Left lung (tissue), 10 donors: Measurements from ENCODE around the gene GPX2. TPM values are rescaled to one million over a fixed set of nuclear protein-coding genes. Genes with fewer than 3 reads are reported as not detected.
"Not testable (repeated sequence)": the region's sequence is repeated elsewhere in the genome, so short reads cannot be mapped to it uniquely, and the experiment has no call there.

Experiments used
- ATAC-seq: fragments of 200-7000 bp; cut with Tn5 transposase; one replicate; pipeline ENCODE4 v1.9.1; 2020; ENCODE audit warnings: moderate library complexity
- DNase-seq, 4 donors: peaks; one replicate each; pipeline ENCODE4 v3.0.0-alpha.2; 2013 to 2020
- H3K27ac ChIP-seq, 2 donors: fragments of 200-600 bp; sonication (generic) in 1 of 2; one replicate each; pipeline versions ENCODE4 v1.5.0 to v1.8.0; 2020 to 2021
- H3K27me3 ChIP-seq, 2 donors: fragments of 200-600 bp; sonication (generic) in 1 of 2; one replicate each; pipeline versions ENCODE4 v1.5.0 to v1.8.0; 2020 to 2021
- H3K36me3 ChIP-seq, 2 donors: fragments of 200-600 bp; sonication (generic) in 1 of 2; one replicate each; pipeline versions ENCODE4 v1.5.0 to v1.8.0; 2020 to 2021
- H3K4me1 ChIP-seq, 2 donors: fragments of 200-600 bp; one replicate each; pipeline ENCODE4 v1.8.0; 2021
- H3K4me3 ChIP-seq, 2 donors: fragments of 200-600 bp; sonication (generic) in 1 of 2; one replicate each; pipeline versions ENCODE4 v1.5.0 to v1.8.0; 2020 to 2021; ENCODE audit warnings: mild to moderate bottlenecking in 1 of 2
- H3K9me3 ChIP-seq, 2 donors: fragments of 200-600 bp; sonication (generic) in 1 of 2; one replicate each; pipeline versions ENCODE4 v1.5.0 to v1.8.0; 2020 to 2021
- CTCF ChIP-seq, 2 donors: fragments of 200-600 bp; sonication (generic) in 1 of 2; IDR thresholded peaks; one replicate each; pipeline versions ENCODE4 v1.5.0 to v1.8.0; 2021; ENCODE audit warnings: antibody characterized with exemption in 2 of 2
- intact Hi-C, 2 donors: fragments of 100-400 bp; cut with DNase I; formaldehyde crosslinking; loops; one replicate each; pipeline versions ENCODE4 v1.11.2 to v1.14.2; 2022
- polyA plus RNA-seq, 6 donors: library from polyadenylated mRNA; unstranded; fragments of 120-200 nt; gene quantifications; one replicate each; pipeline ENCODE4 v1.2.1, GENCODE V29; 2013; ENCODE audit not compliant: insufficient read length in 6 of 6
- total RNA-seq, 2 donors: library from RNA; stranded (reverse); fragmentation: NEBNext Ultra II Directional; extraction: Animal tissue kit (Norgen Biotek cat#: 25700); gene quantifications; one replicate each; pipeline ENCODE4 v1.2.1, GENCODE V29; 2021
- donor health status: DM: no; HTN: yes; CAD: no.
- donor health status: DM: no; HTN: no; CAD: no.

The GPX2 gene
- total and polyA plus RNA-seq, 8 donors = 0.62 to 2.8 (median 0.84) TPM

- no peak for TF ChIP-seq CTCF (IDR thresholded peaks at IDR 0.05)
- Histone ChIP-seq H3K27ac (peak overlapping the region; percentile 96 to 99), H3K36me3 (no peaks in the 10 kb centered on the region), H3K4me1 (peaks cover 27 to 54% of the 10 kb centered on the region in 2 donors), H3K27me3 (peaks cover 0 to 5% of the 10 kb centered on the region in 2 donors), H3K9me3 (no peaks in the 10 kb centered on the region), H3K4me3 (peak overlapping the region; percentile 83 to 98)
- ATAC-seq (no peak), DNase-seq (no peak)
- intact Hi-C loops = no loop called here
Measured at GRCh38 chr14:64915029-64915424, 27.5 kb downstream of the GPX2 start.

- no peaks in the 10 kb centered on the region for H3K36me3 ChIP-seq
- peak; percentile 98 to 99 (median 98) for DNase-seq
- peak; percentile 99 for ATAC-seq
- peaks cover 21 to 49% of the 10 kb centered on the region in 2 donors for H3K4me1 ChIP-seq
- TF ChIP-seq CTCF (IDR thresholded peaks at IDR 0.05) = no peak
- H3K27me3 ChIP-seq = peaks cover 0 to 5% of the 10 kb centered on the region in 2 donors
- peak within 1 kb of the TSS; percentile 96 to 99 for H3K27ac ChIP-seq
- peak within 1 kb of the TSS; percentile 83 to 98 for H3K4me3 ChIP-seq
- H3K9me3 ChIP-seq = no peaks in the 10 kb centered on the region
- intact Hi-C loops = no loop called here
Measured at GRCh38 chr14:64914237-64915028, 28.1 kb downstream of the GPX2 start, which contains the start of gene CHURC1. CHURC1 (plus strand) TSS chr14:64914455; CDS start chr14:64914496, 41 bp downstream.

- H3K27me3 ChIP-seq, H3K9me3 ChIP-seq, H3K36me3 ChIP-seq, intact Hi-C loops, DNase-seq: not testable (repeated sequence)
- ATAC-seq = peak; percentile 6
- peaks cover 13 to 39% of the 10 kb centered on the region in 2 donors for H3K4me1 ChIP-seq
- H3K27ac ChIP-seq = peak overlapping the region; percentile 96 to 99
- peak overlapping the region; percentile 83 to 98 for H3K4me3 ChIP-seq
Measured at GRCh38 chr14:64913477-64913876, 29.1 kb downstream of the GPX2 start.

GRCh38 chr14:64912261-64912660 lies 30.3 kb downstream of the GPX2 start:
- peaks cover 0 to 5% of the 10 kb centered on the region in 2 donors for H3K27me3 ChIP-seq
- H3K36me3 ChIP-seq = no peaks in the 10 kb centered on the region
- H3K27ac ChIP-seq = no peak overlapping the region
- H3K4me3 ChIP-seq = no peak overlapping the region
- intact Hi-C loops = no loop called here
- TF ChIP-seq CTCF (IDR thresholded peaks at IDR 0.05) = no peak
- no peak for DNase-seq
- no peaks in the 10 kb centered on the region for H3K9me3 ChIP-seq
- peaks cover 13 to 29% of the 10 kb centered on the region in 2 donors for H3K4me1 ChIP-seq
- ATAC-seq = no peak

GRCh38 chr14:64910847-64911495 lies 31.6 kb downstream of the GPX2 start:
- Histone ChIP-seq H3K27me3 (peaks cover 0 to 5% of the 10 kb centered on the region in 2 donors), H3K27ac (no peak overlapping the region), H3K9me3 (no peaks in the 10 kb centered on the region), H3K4me1 (peaks cover 11 to 16% of the 10 kb centered on the region in 2 donors), H3K36me3 (no peaks in the 10 kb centered on the region), H3K4me3 (no peak overlapping the region)
- intact Hi-C loops = no loop called here
- no peak for ATAC-seq
- DNase-seq = peak in 1 of 4 donors; percentile 26
- peak; percentile 20 to 28 for TF ChIP-seq CTCF (IDR thresholded peaks at IDR 0.05)
